Measurements from ENCODE around the gene CHADL.
A peak's percentile ranks its signal among the peaks of the same experiment; 100 is the strongest.

Gene CHADL

DNA sequence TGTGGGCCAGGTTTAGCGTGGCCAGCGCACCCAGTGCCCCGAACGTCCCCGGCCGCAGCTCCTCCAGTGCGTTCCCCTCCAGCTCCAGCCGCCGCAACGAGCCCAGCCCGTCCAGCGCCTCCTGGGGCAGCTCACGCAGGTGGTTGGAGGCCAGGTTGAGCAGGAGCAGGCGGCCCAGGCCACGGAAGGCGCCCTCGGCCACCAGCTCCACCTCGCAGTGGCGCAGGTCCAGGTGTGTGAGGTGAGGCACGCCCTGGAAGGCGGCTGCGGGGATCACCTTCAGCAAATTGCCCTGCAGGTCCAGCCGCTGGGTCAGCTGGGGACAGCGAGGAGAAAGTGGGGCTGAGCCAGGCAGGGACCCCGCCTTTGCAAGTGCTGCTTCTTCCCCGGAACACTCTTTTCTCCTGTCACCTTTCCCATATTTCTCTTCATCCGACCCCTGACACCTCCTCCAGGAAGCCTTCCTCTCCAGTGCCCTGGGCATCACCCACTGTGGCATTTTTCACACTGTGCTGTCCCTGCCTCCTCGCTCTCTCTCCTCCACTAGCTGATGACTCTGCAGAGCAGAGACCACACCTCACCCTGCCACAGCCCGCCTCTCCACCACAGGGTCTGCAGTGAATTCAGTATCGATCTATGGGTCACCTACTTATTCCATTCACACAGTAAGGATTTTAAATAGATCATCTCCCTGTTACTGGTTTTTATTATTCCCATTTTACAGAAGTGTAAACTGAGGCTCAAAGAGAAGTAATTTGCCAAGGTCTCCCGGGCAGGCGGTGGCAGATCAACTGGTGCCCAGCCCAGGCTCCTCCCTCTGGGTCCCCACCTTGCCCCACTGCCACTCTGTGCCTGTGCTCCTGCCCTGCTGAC, 1.9 kb downstream of the CHADL start:
- no peak overlapping the region for H3K4me3 ChIP-seq (ENCODE audit: low read depth, low read length)

DNA sequence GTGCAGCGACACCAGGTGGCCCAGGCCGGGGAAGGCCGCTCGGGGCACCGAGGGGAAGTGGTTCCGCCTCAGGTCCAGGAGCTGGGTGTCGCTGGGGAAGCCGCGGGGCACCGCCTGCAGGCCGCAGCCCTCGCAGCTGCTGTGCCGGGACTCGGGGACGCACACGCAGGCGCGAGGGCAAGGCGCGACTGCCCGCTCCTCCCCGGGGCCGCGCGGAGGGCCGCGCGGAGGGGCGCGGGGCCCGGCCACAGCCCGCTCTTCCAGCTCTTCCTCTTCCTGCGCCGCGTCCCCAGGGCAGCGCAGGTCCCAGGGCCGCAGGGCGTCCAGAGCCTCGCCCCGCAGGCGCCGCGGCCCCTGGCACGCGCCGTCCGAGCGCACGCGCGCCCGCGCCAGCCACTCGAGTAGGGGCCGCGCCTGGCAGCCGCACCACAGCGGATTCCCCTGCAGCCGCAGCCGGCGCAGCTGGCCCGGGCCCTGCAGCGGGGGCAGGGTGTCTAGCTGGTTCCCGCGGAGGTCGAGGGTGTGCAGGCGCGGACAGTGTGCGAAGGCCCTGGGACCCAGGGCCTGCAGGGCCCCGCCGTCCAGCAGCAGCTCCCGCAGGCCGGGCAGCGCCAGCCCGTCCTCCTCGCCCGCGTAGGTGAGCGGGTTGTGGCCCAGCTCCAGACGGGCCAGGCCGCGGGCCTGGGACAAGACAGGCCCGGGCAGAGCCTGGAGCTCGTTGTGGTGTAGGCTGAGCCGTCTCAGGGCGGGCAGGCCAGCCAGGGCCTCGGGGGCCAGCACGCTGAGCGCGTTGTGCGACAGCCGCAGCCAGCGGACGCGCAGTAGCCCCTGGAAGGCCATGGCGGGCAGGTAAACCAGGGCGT, 2.8 kb downstream of the CHADL start:
- TF ChIP-seq, protein P1, sequence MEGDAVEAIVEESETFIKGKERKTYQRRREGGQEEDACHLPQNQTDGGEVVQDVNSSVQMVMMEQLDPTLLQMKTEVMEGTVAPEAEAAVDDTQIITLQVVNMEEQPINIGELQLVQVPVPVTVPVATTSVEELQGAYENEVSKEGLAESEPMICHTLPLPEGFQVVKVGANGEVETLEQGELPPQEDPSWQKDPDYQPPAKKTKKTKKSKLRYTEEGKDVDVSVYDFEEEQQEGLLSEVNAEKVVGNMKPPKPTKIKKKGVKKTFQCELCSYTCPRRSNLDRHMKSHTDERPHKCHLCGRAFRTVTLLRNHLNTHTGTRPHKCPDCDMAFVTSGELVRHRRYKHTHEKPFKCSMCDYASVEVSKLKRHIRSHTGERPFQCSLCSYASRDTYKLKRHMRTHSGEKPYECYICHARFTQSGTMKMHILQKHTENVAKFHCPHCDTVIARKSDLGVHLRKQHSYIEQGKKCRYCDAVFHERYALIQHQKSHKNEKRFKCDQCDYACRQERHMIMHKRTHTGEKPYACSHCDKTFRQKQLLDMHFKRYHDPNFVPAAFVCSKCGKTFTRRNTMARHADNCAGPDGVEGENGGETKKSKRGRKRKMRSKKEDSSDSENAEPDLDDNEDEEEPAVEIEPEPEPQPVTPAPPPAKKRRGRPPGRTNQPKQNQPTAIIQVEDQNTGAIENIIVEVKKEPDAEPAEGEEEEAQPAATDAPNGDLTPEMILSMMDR (IDR thresholded peaks at IDR 0.05; ENCODE audit: borderline replicate concordance, insufficient read depth, low read depth, low read length) = peak; percentile 92
- peak overlapping the region; percentile 37 for H3K4me3 ChIP-seq (ENCODE audit: low read depth, low read length)

More for the DNA sequence above, 1.9 kb downstream of the CHADL start:
- TF ChIP-seq, protein P1 (IDR thresholded peaks at IDR 0.05; ENCODE audit: borderline replicate concordance, insufficient read depth, low read depth, low read length) = no peak

DNA sequence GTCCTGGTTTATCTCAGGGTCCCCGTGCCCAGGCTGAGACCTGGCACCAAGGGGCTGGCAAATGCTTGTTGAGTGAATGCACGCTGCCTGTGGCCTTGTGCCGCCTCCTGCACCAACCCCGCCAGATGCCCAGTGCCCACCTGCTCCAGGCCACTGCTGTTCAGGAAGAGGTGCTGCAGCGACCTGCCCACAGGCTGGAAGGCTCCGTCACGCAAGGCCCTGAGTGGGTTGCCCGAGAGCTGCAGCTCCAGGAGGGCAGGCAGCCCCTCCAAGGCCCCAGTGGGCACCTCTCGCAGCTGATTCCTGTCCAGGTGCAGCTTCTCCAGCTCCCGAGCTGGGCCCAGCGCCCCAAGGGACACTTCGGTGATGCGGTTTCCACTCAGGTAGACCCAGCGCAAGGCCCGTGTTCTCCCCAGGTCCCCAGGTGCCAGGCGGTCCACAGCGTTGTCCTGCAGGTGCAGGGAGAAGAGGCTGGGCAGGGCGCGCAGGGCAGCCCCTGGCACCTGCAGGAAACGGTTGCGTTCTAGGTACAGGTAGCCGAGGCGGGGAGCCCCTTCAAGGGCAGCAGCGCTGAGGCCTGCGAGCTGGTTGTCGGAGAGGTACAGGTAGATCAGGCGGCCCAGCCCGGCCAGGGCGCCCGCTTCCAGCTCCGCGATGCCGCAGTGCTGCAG, 3.6 kb downstream of the CHADL start:
- peak overlapping the region; percentile 37 for H3K4me3 ChIP-seq (ENCODE audit: low read depth, low read length)

DNA sequence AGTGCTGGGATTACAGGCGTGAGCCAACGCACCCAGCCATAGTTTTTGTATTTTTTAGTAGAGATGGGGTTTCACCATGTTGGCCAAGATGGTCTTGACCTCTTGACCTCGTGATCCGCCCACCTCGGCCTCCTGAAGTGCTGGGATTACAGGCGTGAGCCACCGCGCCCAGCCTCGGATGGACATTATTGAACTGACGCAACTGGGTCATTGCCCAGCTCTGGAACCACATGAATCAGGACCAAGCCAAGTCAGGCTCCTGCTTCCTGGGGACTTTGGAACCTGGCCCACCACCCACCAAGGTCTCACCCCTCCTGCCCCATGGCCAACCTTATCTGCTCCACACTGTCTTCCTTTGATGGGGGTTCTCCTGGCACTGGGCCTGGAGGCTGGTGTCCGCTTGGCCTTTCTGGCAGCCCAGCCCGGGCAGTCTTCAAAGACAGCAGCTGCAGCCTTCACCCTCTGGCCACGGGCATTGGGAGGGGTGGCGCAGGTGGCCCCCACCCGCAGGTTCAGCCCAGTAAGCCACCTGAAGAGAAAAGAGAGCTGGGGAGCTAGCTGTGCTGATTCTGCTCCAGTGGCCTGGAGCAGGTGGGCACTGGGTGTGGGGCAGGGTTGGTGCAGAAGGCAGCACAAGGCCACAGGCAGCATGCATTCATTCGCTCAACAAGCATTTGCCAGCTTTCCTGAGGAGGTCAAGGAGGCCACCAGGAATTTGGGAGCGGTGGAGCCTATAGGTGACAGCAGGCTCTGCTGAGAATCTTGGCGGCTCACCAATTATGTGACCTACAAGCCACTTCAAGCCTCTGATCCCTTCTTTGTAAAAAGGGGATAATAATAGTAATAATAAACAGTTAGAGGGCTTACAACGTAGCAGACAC, 5.7 kb downstream of the CHADL start:
- no peak overlapping the region for H3K4me3 ChIP-seq (ENCODE audit: low read depth, low read length)
- TF ChIP-seq, protein P1 (IDR thresholded peaks at IDR 0.05; ENCODE audit: borderline replicate concordance, insufficient read depth, low read depth, low read length) = no peak

More for the DNA sequence above, 3.6 kb downstream of the CHADL start:
- TF ChIP-seq, protein P1 (IDR thresholded peaks at IDR 0.05; ENCODE audit: borderline replicate concordance, insufficient read depth, low read depth, low read length) = no peak

DNA sequence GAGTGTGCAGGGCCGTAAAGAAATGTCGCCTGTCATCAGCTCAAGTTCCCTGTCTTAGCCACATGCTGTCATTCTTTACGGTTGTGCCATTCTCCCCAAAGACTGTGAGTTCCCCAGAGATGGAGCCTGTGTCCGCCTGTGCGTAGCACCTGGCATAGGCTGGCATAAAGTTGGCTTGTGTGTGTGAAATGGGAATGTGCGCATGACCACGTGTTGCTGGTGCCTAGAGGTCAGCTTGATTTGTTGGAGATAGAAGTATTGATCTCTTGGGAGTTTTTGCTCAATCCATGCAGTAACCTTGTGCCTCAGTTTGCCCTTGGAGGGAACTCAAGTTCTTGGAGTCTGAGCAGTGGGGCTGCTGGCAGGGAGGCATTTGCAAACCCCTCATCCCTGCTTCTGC, 9.4 kb downstream of the CHADL start:
- TF ChIP-seq, protein P1 (IDR thresholded peaks at IDR 0.05; ENCODE audit: borderline replicate concordance, insufficient read depth, low read depth, low read length) = no peak
- no peak overlapping the region for H3K4me3 ChIP-seq (ENCODE audit: low read depth, low read length)

DNA sequence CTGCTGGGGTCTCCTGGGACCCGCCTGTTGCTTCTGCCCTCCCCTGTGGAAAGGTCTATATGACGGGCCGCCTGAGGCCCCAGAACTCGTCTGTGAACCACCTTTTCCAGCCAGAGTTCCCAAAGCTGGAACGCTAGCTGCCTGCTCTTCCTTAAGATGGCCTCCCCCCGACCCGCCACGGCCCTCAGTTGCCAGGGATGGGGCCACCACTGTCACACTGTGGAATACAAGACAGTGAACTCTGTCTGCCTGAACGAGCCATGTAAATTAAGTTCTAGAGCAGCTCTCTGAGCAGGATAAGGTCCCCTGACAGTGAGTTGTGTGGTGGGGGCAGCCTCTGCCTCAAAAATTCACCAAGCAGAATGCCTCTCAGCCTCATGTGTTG, 10.3 kb downstream of the CHADL start:
- TF ChIP-seq, protein P1 (IDR thresholded peaks at IDR 0.05; ENCODE audit: borderline replicate concordance, insufficient read depth, low read depth, low read length) = no peak
- no peak overlapping the region for H3K4me3 ChIP-seq (ENCODE audit: low read depth, low read length)

Measured in GM12875 (cell line).